IMR-90 (cell line): Measurements from ENCODE around the gene SYCP2.

ENCODE experiments used
- RAD21 ChIP-seq: IDR thresholded peaks from 2 replicates; pipeline ENCODE4 v1.6.1; 2012; ENCODE audit warnings: low read length, improper control_type of control experiment
- TF ChIP-seq, protein P1 (sequence below): conservative IDR thresholded peaks from 2 replicates; pipeline ENCODE4 v1.5.1; 2012; ENCODE audit warnings: mild to moderate bottlenecking, low read depth, low read length, improper control_type of control experiment

DNA sequence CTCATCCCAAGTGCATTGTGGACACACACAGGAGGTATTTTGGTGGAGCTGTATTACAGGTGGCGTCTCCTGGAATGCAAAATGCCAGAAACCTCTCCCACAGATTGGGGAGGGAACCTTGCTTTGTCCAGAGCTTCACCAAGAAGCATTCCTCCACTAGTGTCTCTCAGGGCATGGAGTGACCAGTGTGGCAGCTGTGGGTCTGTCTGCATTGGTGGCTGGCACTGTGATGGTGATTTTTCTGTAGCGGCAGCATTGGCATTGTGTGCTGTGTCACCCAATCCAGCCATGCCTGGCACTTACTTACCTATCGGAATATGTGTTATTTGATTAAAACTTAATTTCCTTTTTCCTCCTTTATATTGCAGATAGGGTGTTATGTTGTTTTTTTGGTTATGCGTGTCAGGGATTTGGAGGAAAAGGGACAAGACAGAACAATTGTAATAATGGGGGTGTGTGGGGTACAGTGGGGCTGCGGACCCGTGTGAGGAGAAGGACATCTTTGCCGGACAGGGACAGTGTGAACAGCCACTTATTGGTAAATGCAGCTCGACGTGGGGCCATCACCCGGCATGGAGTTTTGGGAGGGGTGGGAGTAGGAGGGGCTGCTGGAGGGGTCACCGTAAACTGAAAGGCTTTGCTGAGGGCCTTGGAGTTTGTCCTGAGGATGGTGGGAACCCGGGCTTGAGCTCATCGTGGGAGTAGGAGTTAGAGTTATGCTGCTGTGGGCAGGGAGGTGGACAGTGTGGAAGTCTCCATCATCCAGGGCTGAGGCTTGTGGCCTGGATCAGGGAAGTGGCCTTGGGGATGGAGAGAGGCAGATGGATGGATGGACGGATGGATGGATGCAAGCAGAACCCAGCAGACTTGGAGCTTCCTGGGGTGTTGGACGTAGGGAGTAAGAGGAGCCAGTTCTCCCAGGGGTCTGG lies 105.0 kb downstream of the SYCP2 start:
- TF ChIP-seq, protein P1, sequence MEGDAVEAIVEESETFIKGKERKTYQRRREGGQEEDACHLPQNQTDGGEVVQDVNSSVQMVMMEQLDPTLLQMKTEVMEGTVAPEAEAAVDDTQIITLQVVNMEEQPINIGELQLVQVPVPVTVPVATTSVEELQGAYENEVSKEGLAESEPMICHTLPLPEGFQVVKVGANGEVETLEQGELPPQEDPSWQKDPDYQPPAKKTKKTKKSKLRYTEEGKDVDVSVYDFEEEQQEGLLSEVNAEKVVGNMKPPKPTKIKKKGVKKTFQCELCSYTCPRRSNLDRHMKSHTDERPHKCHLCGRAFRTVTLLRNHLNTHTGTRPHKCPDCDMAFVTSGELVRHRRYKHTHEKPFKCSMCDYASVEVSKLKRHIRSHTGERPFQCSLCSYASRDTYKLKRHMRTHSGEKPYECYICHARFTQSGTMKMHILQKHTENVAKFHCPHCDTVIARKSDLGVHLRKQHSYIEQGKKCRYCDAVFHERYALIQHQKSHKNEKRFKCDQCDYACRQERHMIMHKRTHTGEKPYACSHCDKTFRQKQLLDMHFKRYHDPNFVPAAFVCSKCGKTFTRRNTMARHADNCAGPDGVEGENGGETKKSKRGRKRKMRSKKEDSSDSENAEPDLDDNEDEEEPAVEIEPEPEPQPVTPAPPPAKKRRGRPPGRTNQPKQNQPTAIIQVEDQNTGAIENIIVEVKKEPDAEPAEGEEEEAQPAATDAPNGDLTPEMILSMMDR, result no peak
- no peak for TF ChIP-seq RAD21
